HepG2 (cell line): ENCODE measurements around the gene HLF. TPM values are rescaled to one million over a fixed set of nuclear protein-coding genes. Genes with fewer than 3 reads are reported as not detected.

ENCODE experiments used
- CENPX ChIP-seq: sonication (generic); formaldehyde crosslinking; IDR thresholded peaks from 2 replicates; pipeline ENCODE4 v1.9.0; 2021; ENCODE audit warnings: mild to moderate bottlenecking, missing genetic modification reagents, moderate library complexity
- ETV5 ChIP-seq: IDR thresholded peaks from 2 replicates; pipeline ENCODE4 v1.6.1; 2018; ENCODE audit warnings: missing biosample characterization, missing genetic modification reagents, inconsistent platforms, borderline replicate concordance
- FOXO1 ChIP-seq: sonication (generic); formaldehyde crosslinking; IDR thresholded peaks from 2 replicates; pipeline ENCODE4 v1.4.0; 2020; ENCODE audit warnings: missing genetic modification reagents
- HDAC2 ChIP-seq: sonication (generic); formaldehyde crosslinking; IDR thresholded peaks from 2 replicates; pipeline ENCODE4 v1.4.0; 2020; ENCODE audit warnings: missing genetic modification reagents
- HOXA5 ChIP-seq: sonication (generic); formaldehyde crosslinking; IDR thresholded peaks from 2 replicates; pipeline ENCODE4 v1.4.0; 2020; ENCODE audit warnings: missing genetic modification reagents
- KLF9 ChIP-seq: IDR thresholded peaks from 2 replicates; pipeline ENCODE4 v1.6.1; 2016; ENCODE audit warnings: low read depth
- MED13 ChIP-seq: sonication (generic); formaldehyde crosslinking; IDR thresholded peaks from 2 replicates; pipeline ENCODE4 v1.5.0; 2020; ENCODE audit warnings: missing genetic modification reagents
- NFE2L1 ChIP-seq: sonication (generic); formaldehyde crosslinking; IDR thresholded peaks from 2 replicates; pipeline ENCODE4 v1.4.0; 2020; ENCODE audit warnings: missing genetic modification reagents, mild to moderate bottlenecking, borderline replicate concordance
- NR1H2 ChIP-seq: sonication (generic); formaldehyde crosslinking; IDR thresholded peaks from 2 replicates; pipeline ENCODE4 v1.8.1; 2022; ENCODE audit warnings: low read depth, missing genetic modification reagents, borderline replicate concordance
- POGZ ChIP-seq: sonication (generic); formaldehyde crosslinking; IDR thresholded peaks from 2 replicates; pipeline ENCODE4 v1.4.0; 2020; ENCODE audit warnings: mild to moderate bottlenecking, missing genetic modification reagents
- PRPF4 ChIP-seq: fragments of 200-400 bp; formaldehyde crosslinking; IDR thresholded peaks from 2 replicates; pipeline ENCODE4 v1.6.1; 2016; ENCODE audit warnings: low read length, low read depth; ENCODE audit not compliant: poor library complexity, severe bottlenecking
- RXRB ChIP-seq: IDR thresholded peaks from 2 replicates; pipeline ENCODE4 v1.6.1; 2016; ENCODE audit warnings: borderline replicate concordance, missing genetic modification reagents, missing compliant biosample characterization
- SIX4 ChIP-seq: sonication (generic); formaldehyde crosslinking; IDR thresholded peaks from 2 replicates; pipeline ENCODE4 v1.4.0; 2020; ENCODE audit warnings: missing genetic modification reagents
- SNAPC2 ChIP-seq: sonication (generic); formaldehyde crosslinking; IDR thresholded peaks from 2 replicates; pipeline ENCODE4 v1.8.1; 2022; ENCODE audit warnings: mild to moderate bottlenecking, missing genetic modification reagents
- XRCC5 ChIP-seq: fragments of 200-400 bp; formaldehyde crosslinking; optimal IDR thresholded peaks from 2 replicates; pipeline ENCODE3; 2017; ENCODE audit warnings: mild to moderate bottlenecking, low read length
- ZBTB7B ChIP-seq: sonication (generic); formaldehyde crosslinking; IDR thresholded peaks from 2 replicates; pipeline ENCODE4 v1.4.0; 2020; ENCODE audit warnings: missing genetic modification reagents
- ZNF235 ChIP-seq: sonication (generic); formaldehyde crosslinking; IDR thresholded peaks from 2 replicates; pipeline ENCODE4 v1.8.1; 2023; ENCODE audit warnings: mild to moderate bottlenecking, missing genetic modification reagents, borderline replicate concordance
- ZNF24 ChIP-seq: fragments of 450-650 bp; IDR thresholded peaks from 2 replicates; pipeline ENCODE4 v1.6.1; 2017; ENCODE audit warnings: antibody characterized with exemption, mild to moderate bottlenecking
- ZNF546 ChIP-seq: sonication (generic); formaldehyde crosslinking; conservative IDR thresholded peaks from 2 replicates; pipeline ENCODE4 v1.8.1; 2023; ENCODE audit warnings: mild to moderate bottlenecking, missing genetic modification reagents
- ZNF616 ChIP-seq: sonication (generic); formaldehyde crosslinking; IDR thresholded peaks from 2 replicates; pipeline ENCODE4 v1.5.0; 2020; ENCODE audit warnings: low read depth, mild to moderate bottlenecking, missing genetic modification reagents
- ZSCAN29 ChIP-seq: sonication (generic); formaldehyde crosslinking; conservative IDR thresholded peaks from 2 replicates; pipeline ENCODE4 v1.4.0; 2020; ENCODE audit warnings: mild to moderate bottlenecking, missing genetic modification reagents
- ZSCAN9 ChIP-seq: IDR thresholded peaks from 2 replicates; pipeline ENCODE4 v1.6.1; 2016; ENCODE audit warnings: borderline replicate concordance
- polyA plus RNA-seq, 8 experiments: library from polyadenylated mRNA; depleted of rRNA in 3 of 8; stranded (reverse) in 7 of 8; unstranded in 1 of 8; fragments of >200 nt; fragmentation: Illumina TruSeq in 4 of 8; extraction: Trizol in 4 of 8; gene quantifications; 2 replicates each; pipeline versions ENCODE4 v1.2.1 to v1.2.3, GENCODE V29; 2011 to 2016; ENCODE audit warnings: low read depth in 4 of 8, missing spikeins in 1 of 8, mixed read lengths in 1 of 8; ENCODE audit not compliant: insufficient read depth in 1 of 8
- total RNA-seq, 5 experiments: library from RNA; depleted of rRNA; stranded (reverse); fragments of >200 nt; fragmentation: Illumina TruSeq; extraction: Trizol; gene quantifications; 2 replicates each; pipeline ENCODE4 v1.2.3, GENCODE V29; 2016; ENCODE audit warnings: low read depth in 1 of 5
- TF ChIP-seq, protein P1 (sequence below): sonication (generic); formaldehyde crosslinking; IDR thresholded peaks from one replicate; pipeline ENCODE4 v1.5.1; 2020; ENCODE audit warnings: mild to moderate bottlenecking, missing genetic modification reagents; ENCODE audit errors: not compliant biosample characterization
- TF ChIP-seq, protein P2 (sequence below): sonication (generic); formaldehyde crosslinking; IDR thresholded peaks from 2 replicates; pipeline ENCODE4 v1.9.0; 2021; ENCODE audit warnings: missing genetic modification reagents, mild to moderate bottlenecking, borderline replicate concordance

The HLF gene
- total and polyA plus RNA-seq, 2 of the 13 experiments (the other 11 are each of a cell fraction or from before 2014, with no cell fraction given): 202 to 346 TPM

DNA sequence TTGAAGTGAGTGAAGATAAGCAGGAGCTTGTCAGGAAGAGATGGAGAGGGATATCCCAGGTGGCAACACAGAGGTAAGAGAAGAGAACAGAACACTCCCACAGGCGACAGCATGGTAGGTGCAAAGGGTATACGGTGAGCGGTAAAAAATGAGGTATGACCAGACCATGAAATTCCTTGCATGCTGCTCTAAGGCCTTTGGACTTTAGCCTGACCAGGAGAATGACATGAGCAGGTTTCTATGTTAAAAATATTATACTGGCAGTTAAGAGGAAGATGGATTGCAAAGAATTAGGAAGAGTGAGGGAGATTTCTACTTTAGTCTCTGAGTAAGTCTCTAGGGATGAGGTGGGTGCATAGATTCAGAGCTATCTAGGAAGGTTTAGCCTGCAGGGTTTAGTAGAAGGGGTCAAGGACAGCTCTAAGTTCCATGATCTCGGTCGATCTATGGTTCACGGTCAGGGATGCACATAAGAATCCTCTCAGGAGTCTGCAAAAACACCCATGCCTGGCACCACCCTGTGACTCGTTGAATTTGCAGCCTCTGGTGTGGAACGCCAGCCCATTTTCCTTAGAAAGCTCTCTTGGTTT lies 65.7 kb downstream of the HLF start (continued):
- TF ChIP-seq, protein P1, sequence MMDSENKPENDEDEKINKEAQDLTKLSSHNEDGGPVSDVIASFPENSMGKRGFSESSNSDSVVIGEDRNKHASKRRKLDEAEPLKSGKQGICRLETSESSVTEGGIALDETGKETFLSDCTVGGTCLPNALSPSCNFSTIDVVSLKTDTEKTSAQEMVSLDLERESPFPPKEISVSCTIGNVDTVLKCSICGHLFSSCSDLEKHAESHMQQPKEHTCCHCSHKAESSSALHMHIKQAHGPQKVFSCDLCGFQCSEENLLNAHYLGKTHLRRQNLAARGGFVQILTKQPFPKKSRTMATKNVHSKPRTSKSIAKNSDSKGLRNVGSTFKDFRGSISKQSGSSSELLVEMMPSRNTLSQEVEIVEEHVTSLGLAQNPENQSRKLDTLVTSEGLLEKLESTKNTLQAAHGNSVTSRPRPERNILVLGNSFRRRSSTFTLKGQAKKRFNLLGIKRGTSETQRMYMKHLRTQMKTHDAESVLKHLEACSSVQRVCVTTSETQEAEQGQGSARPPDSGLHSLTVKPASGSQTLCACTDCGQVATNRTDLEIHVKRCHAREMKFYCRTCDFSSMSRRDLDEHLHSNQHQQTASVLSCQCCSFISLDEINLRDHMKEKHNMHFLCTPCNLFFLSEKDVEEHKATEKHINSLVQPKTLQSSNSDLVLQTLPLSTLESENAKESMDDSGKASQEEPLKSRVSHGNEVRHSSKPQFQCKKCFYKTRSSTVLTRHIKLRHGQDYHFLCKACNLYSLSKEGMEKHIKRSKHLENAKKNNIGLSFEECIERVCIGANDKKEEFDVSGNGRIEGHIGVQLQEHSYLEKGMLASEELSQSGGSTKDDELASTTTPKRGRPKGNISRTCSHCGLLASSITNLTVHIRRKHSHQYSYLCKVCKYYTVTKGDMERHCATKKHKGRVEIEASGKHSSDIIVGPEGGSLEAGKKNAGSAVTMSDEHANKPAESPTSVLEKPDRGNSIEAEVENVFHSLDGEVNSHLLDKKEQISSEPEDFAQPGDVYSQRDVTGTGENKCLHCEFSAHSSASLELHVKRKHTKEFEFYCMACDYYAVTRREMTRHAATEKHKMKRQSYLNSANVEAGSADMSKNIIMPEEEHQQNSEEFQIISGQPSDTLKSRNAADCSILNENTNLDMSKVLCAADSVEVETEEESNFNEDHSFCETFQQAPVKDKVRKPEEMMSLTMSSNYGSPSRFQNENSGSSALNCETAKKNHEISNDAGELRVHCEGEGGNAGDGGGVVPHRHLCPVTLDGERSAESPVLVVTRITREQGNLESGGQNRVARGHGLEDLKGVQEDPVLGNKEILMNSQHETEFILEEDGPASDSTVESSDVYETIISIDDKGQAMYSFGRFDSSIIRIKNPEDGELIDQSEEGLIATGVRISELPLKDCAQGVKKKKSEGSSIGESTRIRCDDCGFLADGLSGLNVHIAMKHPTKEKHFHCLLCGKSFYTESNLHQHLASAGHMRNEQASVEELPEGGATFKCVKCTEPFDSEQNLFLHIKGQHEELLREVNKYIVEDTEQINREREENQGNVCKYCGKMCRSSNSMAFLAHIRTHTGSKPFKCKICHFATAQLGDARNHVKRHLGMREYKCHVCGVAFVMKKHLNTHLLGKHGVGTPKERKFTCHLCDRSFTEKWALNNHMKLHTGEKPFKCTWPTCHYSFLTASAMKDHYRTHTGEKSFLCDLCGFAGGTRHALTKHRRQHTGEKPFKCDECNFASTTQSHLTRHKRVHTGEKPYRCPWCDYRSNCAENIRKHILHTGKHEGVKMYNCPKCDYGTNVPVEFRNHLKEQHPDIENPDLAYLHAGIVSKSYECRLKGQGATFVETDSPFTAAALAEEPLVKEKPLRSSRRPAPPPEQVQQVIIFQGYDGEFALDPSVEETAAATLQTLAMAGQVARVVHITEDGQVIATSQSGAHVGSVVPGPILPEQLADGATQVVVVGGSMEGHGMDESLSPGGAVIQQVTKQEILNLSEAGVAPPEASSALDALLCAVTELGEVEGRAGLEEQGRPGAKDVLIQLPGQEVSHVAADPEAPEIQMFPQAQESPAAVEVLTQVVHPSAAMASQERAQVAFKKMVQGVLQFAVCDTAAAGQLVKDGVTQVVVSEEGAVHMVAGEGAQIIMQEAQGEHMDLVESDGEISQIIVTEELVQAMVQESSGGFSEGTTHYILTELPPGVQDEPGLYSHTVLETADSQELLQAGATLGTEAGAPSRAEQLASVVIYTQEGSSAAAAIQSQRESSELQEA (CRISPR knock-in tag): no peak
- TF ChIP-seq ZSCAN9 (no peak), HOXA5 (CRISPR knock-in tag) (no peak), XRCC5 (no peak), ZNF616 (CRISPR knock-in tag) (no peak), ZNF546 (CRISPR knock-in tag) (no peak), SIX4 (CRISPR knock-in tag) (no peak), PRPF4 (no peak), POGZ (no peak), KLF9 (CRISPR knock-in tag) (no peak), NR1H2 (CRISPR knock-in tag) (no peak), ZNF235 (CRISPR knock-in tag) (no peak), RXRB (no peak), ETV5 (CRISPR knock-in tag) (peak; percentile 22; the same call in 1 of the 2 replicates), ZNF24 (no peak), ZBTB7B (CRISPR knock-in tag) (no peak), NFE2L1 (CRISPR knock-in tag) (no peak), SNAPC2 (CRISPR knock-in tag) (no peak), ZSCAN29 (no peak), MED13 (CRISPR knock-in tag) (no peak), HDAC2 (CRISPR knock-in tag) (peak; percentile 56), CENPX (CRISPR knock-in tag) (no peak), FOXO1 (CRISPR knock-in tag) (0 out of 2 replicates have a peak, but pooled peaks have one; percentile 30)
- TF ChIP-seq, protein P2, sequence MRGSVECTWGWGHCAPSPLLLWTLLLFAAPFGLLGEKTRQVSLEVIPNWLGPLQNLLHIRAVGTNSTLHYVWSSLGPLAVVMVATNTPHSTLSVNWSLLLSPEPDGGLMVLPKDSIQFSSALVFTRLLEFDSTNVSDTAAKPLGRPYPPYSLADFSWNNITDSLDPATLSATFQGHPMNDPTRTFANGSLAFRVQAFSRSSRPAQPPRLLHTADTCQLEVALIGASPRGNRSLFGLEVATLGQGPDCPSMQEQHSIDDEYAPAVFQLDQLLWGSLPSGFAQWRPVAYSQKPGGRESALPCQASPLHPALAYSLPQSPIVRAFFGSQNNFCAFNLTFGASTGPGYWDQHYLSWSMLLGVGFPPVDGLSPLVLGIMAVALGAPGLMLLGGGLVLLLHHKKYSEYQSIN (CRISPR knock-in tag): no peak
